Ishikawa (cell line): ENCODE measurements around the gene PIAS4.

Experiments used
- CEBPB ChIP-seq: IDR thresholded peaks from 2 replicates; pipeline ENCODE4 v1.6.1; 2012
- EP300 ChIP-seq: IDR thresholded peaks from 2 replicates; pipeline ENCODE4 v1.6.1; 2012; ENCODE audit warnings: borderline replicate concordance
- MAX ChIP-seq: IDR thresholded peaks from 2 replicates; pipeline ENCODE4 v1.6.1; 2012
- NFIC ChIP-seq: IDR thresholded peaks from 2 replicates; pipeline ENCODE4 v1.6.1; 2012
- RAD21 ChIP-seq: IDR thresholded peaks from 2 replicates; pipeline ENCODE4 v1.6.1; 2012; ENCODE audit warnings: low read depth
- TCF12 ChIP-seq: IDR thresholded peaks from 2 replicates; pipeline ENCODE4 v1.6.1; 2012; ENCODE audit warnings: low read depth
- TEAD4 ChIP-seq: IDR thresholded peaks from 2 replicates; pipeline ENCODE4 v1.6.1; 2012
- YY1 ChIP-seq: IDR thresholded peaks from 2 replicates; pipeline ENCODE4 v1.6.1; 2012; ENCODE audit warnings: low read depth
- TF ChIP-seq, protein P1 (sequence below): IDR thresholded peaks from 2 replicates; pipeline ENCODE4 v1.6.1; 2012; ENCODE audit warnings: low read depth, mild to moderate bottlenecking

GRCh38 chr19:3964256-3965194, 43.0 kb upstream of the PIAS4 start:
- no peak for TF ChIP-seq RAD21
- TF ChIP-seq CEBPB, result no peak
- no peak for TF ChIP-seq NFIC
- no peak for TF ChIP-seq TEAD4
- no peak for TF ChIP-seq YY1
- TF ChIP-seq, protein P1, sequence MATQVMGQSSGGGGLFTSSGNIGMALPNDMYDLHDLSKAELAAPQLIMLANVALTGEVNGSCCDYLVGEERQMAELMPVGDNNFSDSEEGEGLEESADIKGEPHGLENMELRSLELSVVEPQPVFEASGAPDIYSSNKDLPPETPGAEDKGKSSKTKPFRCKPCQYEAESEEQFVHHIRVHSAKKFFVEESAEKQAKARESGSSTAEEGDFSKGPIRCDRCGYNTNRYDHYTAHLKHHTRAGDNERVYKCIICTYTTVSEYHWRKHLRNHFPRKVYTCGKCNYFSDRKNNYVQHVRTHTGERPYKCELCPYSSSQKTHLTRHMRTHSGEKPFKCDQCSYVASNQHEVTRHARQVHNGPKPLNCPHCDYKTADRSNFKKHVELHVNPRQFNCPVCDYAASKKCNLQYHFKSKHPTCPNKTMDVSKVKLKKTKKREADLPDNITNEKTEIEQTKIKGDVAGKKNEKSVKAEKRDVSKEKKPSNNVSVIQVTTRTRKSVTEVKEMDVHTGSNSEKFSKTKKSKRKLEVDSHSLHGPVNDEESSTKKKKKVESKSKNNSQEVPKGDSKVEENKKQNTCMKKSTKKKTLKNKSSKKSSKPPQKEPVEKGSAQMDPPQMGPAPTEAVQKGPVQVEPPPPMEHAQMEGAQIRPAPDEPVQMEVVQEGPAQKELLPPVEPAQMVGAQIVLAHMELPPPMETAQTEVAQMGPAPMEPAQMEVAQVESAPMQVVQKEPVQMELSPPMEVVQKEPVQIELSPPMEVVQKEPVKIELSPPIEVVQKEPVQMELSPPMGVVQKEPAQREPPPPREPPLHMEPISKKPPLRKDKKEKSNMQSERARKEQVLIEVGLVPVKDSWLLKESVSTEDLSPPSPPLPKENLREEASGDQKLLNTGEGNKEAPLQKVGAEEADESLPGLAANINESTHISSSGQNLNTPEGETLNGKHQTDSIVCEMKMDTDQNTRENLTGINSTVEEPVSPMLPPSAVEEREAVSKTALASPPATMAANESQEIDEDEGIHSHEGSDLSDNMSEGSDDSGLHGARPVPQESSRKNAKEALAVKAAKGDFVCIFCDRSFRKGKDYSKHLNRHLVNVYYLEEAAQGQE, result no peak
- TF ChIP-seq MAX, result no peak
- no peak for TF ChIP-seq EP300
- no peak for TF ChIP-seq TCF12
